Heart left ventricle (tissue), 13 donors: ENCODE measurements around the gene MEGF11.

Experiments used
- CTCF ChIP-seq, 12 donors: fragments of 200-600 bp; sonication (generic) in 4 of 12; IDR thresholded peaks; one replicate each; pipeline versions ENCODE4 v1.5.0 to v1.8.0; 2018 to 2022; ENCODE audit warnings: antibody characterized with exemption in 12 of 12, mild to moderate bottlenecking in 5 of 12
- POLR2A ChIP-seq, 2 donors: fragments of 450-650 bp; IDR thresholded peaks; one replicate each; pipeline ENCODE4 v1.6.1; 2017; ENCODE audit warnings: antibody characterized with exemption in 2 of 2, mild to moderate bottlenecking in 2 of 2, moderate library complexity in 2 of 2
- donor health status: ischemic (EF 13 %, LVEDD 7.1; RV severe dilation, severe dysfunction).
- donor health status: DM: no; HTN: yes; CAD: no.
- donor health status: DM: no; HTN: no; CAD: no.
- donor health status: ischemic (EF 25% LVEDD 6.9; RV normal size, moderate dysfunction).
- donor health status: ischemic (EF 25% LVEDD 5.7; RV mildly dilated, moderate dysfunction).
- donor health status: ischemic (EF 35%, LVEDD 5.7; RV mildly dilated, moderate dysfunction).
- donor health status: nonischemic (EF 11% LVEDD 7.7; RV severe dilation, severe dysfunction).
- donor health status: DM: yes; HTN: yes; CAD: no.
- donor health status: PGD.
- donor health status: ischemic (EF 29% LVEDD 5.4; RV normal size, mild dysfunction).
- donor health status: nonischemic (EF 23%, LVEDD 6.1; RV moderate dilation, normal function).

DNA sequence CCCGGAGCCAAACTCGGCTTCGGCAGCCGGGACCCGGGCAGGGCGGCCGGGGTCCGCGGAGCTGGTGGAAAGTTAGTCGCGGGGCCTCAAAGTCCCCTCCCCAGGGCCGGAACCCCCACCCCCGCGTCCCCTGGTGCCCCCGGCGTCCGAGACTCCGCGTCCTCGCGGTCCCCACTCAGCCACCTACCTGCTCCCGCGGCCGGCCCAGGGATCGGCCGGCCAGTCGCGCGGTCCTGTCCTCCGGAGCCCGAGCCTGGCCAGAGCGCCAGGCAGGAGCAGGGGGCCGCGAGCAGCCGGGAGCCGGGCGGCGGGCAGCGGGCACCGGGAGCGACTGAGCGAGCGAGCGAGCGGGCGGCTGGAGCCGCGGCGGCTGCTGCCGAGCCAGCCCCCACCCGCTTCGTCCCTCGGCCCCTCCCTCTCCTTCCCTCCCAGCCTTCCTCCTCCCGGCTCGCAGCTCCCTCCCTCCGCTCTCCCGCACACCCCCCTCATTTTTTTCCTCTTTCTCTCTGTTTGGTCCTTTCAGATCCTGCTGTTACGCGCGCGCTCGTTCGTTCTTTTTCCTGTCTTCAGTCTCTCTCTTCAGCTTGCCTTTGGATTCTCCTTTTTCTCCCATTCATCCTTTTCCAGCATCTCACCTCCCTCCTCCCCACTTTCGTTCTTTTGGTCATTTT, at the start of gene MEGF11:
- TF ChIP-seq CTCF (IDR thresholded peaks at IDR 0.05) (no peak), POLR2A (IDR thresholded peaks at IDR 0.05) (no peak)
